Kidney glomerular epithelial cell (primary cell): Measurements from ENCODE around the gene DEPDC4.
"Not testable (repeated sequence)": the region's sequence is repeated elsewhere in the genome, so short reads cannot be mapped to it uniquely, and the experiment has no call there.

Experiments
- DNase-seq: peaks from one replicate; lab custom pipeline; 2025; lab: John Stamatoyannopoulos, UW

DEPDC4 gene

DNA sequence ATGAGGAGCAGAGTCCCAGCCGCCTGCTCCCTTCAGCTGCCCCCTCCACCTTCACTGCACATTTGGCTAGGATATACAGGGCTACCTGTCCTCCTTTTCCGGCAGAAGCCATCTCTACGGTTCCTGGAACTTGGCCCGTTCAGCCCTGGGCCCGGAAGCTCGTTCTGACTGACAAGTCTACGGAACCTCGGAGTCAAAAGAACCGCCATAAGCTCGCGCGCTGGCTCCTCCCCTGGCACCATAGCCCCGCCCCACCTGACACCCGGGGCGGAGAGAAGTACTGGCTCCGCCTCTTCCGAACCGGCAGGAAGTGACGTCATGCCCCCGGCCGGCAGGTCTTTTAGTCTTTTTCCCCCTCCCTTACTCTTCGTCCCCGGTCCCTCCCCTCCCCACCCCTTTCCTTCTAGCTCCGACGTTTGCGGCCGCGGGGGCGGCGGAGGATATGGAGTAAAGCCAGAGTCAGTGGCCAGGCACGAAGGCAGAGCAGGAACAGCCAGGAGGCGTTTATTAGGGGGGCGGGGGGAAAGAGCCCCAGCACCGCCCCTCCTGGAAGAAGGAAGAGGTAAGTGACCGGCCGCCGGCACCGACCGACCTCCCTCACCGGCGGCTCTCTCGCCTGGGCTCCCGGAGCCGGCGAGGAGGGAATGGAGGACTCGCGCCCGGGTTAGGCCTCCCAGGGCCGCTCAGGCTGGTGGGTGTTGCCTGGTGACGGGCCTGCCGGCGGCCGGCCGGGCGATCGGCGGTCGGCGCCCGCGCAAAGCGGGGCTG, at the start of gene DEPDC4, which contains the start of gene SCYL2:
Gene DEPDC4, minus strand, starts transcription at position 245 of the 768 bp plus-strand sequence. Its CDS starts 3 bp downstream, at position 242.
Gene SCYL2, plus strand, starts transcription at position 343 of the 768 bp plus-strand sequence. CDS start 15,794 bp downstream, outside the sequence.
- DNase-seq: peak; percentile 97

DNA sequence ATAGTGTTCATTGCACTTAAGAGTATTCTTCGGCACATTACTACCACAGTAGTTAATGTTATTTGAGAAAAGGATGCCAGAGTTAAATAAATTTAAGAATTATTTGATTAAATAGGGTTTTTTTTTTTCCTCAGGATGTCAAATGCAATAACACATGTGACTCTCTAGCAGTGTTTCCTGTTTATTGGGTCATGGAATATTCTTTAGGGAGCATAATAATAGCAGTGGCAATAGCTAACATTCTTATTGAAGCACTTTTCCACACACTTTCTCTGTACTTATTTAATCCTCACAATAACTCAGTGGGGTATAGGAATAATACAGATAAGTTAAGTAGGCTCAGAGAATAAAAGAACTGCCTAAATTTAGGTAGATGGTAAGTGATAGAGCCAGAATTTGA, 44.4 kb upstream of the DEPDC4 start:
- no peak for DNase-seq

DNA sequence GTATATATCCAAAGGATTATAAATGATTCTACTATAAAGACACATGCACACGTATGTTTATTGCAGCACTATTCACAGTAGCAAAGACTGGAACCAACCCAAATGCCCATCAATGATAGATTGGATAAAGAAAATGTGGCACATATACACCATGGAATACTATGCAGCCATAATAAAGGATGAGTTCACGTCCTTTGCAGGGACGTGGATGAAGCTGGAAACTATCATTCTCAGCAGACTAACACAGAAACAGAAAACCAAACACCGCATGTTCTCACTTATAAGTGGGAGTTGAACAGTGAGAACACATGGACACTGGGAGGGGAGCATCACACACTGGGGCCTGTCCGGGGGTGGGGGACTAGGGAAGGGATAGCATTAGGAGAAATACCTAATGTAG, 41.3 kb upstream of the DEPDC4 start:
- DNase-seq: not testable (repeated sequence)

DNA sequence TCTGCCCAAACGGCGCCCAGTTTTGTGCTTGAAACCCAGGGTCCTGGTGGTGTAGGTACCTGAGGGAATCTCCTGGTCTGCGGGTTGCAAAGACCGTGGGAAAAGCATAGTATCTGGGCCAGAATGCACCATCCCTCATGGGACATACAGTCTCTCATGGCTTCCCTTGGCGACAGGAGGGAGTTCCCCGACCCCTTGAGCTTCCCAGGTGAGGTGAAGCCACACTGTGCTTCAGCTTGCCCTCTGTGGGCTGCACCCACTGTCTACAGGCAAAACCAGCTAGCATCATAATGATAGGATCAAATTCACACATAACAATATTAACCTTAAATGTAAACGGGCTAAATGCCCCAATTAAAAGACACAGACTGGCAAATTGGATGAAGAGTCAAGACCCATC, 37.5 kb upstream of the DEPDC4 start:
- DNase-seq: not testable (repeated sequence)

DNA sequence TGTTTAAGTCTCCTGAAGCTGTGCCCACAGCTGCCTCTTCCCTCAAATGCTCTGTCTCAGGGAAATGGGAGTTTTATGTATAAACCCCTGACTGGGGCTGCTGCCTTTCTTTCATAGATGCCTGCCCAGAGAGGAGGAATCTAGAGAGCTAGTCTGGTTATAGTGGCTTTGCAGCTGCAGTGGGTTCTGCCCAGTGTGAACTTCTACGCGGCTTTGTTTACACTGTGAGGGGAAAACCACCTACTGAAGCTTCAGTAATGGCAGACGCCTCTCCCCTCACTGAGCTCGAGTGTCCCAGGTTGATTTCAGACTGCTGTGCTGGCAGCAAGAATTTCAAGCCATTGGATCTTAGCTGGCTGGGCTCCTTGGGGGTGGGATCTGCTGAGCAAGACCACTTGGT, 37.0 kb upstream of the DEPDC4 start:
- no peak for DNase-seq

DNA sequence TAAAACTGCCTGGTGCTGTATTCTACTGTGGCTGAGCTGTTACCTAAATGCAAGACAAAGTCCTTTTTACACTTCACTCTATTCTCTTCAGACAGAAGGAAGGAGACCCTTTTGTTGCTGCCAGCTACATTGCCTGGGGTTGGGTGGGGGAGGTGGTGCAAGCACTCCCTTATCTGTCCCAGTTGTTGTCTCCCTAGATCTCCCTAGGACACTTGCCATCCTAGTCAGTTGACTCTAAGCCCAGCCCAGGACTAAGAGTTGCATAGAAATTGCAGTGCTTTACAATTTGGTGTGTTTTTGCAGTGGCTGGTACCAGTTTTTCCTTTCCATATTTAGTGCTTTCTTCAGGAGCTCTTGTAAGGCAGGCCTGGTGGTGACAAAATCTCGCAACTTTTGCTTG, 35.2 kb upstream of the DEPDC4 start:
- DNase-seq: no peak

DNA sequence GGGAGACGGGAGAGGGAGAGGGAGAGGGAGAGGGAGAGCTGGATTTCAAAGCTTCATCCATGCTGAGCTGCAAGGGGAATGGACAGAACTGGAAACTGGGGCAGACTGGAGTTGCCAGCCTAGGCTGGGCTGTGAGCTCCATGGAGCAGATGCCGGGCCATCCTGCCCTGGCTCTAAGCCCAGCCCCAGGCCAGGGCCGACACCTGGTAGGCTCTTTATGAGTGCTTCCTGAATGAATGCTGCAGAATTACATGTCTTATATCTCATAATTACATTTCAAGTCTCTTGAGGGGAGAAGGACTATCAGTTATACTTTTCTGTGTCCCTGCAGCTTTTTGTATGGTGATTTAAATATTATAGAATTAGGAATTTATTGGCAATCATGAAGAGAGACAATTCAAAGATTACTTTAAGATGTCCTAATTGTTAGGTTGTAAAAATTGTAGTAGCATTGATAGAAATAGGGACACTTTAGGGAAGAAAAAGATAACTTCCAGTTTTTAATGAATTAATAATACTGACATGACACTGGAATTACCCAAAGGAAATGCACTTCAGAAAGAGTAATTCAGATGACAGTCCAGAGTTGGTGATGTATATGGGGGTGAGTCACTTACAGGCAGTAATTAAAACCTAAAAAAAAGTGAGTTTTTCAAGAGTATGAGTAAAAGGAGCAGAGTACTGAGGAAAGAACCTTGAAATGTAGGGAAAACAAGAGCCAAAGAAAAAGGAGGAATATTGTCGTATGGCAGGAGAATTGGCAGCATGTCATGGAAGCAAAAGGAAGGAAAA, 29.1 kb upstream of the DEPDC4 start:
- DNase-seq: peak; percentile 2

DNA sequence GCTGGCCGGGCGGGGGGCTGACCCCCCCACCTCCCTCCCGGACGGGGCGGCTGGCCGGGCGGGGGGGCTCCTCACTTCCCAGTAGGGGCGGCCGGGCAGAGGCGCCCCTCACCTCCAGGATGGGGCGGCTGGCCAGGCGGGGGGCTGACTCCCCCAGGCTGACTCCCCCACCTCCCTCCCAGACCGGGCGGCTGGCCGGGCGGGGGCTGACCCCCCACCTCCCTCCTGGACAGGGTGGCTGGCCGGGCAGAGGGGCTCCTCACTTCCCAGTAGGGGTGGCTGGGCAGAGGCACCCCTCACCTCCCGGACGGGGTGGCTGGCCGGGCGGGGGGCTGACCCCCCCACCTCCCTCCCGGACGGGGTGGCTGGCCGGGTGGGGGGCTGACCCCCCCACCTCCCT, 27.5 kb upstream of the DEPDC4 start:
- not testable (repeated sequence) for DNase-seq

DNA sequence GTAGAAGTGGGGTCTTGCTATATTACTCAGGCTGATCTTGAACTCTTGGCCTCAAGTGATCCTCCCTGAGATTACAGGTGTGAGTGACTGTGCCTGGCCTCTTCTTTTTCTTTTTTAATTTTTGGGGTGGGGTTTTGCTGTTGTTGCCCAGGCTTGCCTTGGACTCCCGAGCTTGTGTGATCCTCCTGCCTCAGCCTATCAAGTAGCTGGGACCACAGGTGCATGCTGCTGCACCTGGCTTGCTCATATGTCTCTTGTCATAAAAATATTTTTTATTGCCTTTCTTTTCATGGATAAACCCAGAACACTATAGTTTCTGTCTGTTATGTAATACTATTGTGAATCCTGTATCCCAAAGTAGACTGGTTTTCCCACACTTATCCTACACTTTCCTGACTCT, 26.1 kb upstream of the DEPDC4 start:
- no peak for DNase-seq

DNA sequence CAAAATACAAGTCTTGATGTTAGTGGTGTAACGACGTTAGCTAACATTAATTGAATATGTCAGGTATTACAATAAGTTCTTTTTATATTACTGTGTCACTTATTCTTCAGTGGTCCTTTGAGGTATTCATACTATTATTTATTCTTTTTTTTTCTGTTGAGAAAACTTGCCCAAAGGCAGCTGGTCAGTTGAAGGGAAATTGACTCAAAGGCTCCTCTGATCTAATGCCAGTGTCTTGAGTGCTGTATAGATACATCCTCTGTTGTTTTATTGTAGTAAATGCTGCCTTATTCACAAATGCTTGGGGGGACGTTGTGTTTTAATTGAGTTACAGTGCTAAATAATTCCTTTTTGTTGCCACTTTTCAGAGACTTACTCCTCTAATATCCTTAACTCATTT, 23.1 kb upstream of the DEPDC4 start:
- no peak for DNase-seq

DNA sequence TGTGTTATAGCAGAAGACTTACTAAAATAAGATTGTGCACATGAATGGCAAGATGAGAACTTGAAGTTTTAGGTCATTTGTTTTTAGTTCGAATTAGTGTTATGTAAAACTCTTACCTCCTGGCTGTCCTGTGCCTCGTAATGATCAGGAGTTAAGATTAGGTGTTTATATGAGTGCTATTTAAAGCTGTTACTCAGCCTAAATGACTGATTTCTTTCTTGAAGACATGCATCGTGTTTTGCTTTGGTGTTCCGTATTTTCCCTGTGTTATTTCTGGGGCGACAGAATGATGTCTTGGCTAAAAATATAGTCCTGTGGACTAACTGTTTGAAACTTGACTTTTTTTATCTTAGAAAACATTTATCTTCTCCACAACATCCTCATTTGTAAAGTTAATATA, 22.2 kb upstream of the DEPDC4 start:
- DNase-seq: no peak

DNA sequence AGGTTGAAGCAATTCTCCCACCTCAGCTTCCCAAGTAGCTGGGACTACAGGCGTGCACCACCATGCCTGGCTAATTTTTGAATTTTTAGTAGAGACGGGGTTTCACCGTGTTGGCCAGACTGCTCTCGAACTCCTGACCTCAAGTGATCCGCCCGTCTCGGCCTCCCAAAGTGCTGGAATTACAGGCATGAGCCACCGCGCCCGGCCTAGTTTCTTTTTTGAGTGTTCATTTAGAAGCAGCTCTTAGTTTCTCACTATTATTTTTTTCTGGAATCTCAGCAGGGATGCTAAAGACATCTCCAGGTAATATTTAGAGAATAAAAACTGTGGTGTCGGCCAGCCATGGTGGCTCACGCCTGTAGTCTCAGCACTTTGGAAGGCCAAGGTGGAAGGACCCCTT, 17.7 kb upstream of the DEPDC4 start:
- DNase-seq: not testable (repeated sequence)

DNA sequence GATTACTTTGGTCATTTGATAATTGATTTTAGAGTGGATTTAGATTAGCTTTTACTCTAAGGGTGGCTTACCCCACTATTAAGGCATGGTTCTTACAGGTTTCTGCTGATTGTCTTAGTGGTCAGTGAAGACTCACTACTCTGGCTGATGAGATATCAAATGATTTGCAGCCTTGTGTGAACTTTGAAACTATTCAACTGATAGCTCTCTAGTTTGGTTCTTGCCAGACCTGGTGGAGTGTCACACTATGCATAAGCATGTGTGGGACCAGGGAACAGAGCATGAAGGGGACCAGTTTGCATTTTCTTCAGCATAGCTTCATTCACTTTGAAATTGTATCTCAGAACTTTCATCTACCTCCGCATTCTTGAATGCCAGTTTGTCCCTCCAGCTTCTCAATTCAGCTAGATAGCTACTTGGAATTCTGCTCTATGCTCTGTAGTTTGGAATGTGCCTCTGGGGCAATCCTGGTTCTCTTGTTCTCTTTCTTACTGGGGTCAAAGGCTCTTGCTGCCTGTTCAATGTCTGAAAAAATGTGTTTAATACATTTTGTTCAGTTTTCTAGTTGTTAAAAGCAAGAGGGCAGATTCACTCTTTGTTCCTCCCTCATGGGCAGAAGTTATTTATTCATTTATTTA, 12.8 kb upstream of the DEPDC4 start:
- peak; percentile 1 for DNase-seq

DNA sequence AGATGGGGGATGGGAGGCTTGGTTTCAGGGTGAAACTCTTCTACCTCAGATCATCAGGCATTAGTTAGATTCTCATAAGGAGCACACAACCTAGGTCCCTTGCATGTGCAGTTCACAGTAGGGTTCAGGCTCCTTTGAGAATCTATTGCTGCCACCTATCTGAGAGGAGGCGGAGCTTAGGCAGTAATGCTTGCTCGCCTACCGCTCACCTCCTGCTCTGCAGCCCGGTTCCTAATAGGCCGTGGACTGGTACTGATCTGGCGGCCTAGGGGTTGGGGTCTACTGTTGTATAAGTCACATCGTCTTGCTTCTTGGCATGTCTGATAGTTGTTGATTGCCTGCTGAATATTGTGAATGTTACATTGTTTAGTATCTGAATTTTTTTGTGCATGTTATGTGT, 12.3 kb upstream of the DEPDC4 start:
- no peak for DNase-seq

DNA sequence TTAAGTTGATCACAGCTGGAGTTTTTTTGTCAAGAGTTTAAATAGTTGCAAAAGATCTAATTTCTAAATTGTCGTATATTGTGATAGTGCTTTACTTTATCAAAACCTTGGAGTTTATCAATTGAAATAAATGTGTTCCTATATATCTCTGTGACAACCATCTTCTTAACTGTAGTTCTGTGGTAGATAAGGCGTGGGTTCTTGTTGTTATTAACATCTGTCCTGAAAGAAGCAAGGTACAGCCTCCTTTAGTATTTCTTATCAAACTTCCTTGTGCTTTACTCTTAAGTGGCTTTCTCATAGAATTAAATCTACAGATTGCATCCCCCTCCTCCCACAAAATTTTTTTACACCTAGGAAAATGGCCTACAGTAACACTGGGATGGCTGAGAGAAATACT, 7.4 kb upstream of the DEPDC4 start:
- no peak for DNase-seq

DNA sequence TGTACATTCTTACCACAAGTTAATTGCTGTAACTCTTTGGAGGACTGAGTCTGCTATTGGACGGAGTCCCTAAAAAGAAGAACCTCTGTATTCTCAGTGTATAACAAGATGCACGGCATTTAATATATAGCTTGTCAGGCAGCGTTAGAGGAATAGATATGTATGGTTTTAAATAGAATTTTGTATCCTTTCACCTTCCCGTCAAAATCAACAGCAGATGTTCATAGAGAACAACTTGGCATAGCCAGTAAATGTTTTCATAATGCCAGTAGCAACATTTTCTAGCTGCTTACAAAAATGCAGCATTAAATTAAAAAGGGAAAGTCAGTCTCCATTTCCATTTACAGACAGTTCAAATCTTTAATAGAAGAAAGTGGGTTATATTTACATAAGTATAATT, 6.9 kb upstream of the DEPDC4 start:
- DNase-seq: no peak

DNA sequence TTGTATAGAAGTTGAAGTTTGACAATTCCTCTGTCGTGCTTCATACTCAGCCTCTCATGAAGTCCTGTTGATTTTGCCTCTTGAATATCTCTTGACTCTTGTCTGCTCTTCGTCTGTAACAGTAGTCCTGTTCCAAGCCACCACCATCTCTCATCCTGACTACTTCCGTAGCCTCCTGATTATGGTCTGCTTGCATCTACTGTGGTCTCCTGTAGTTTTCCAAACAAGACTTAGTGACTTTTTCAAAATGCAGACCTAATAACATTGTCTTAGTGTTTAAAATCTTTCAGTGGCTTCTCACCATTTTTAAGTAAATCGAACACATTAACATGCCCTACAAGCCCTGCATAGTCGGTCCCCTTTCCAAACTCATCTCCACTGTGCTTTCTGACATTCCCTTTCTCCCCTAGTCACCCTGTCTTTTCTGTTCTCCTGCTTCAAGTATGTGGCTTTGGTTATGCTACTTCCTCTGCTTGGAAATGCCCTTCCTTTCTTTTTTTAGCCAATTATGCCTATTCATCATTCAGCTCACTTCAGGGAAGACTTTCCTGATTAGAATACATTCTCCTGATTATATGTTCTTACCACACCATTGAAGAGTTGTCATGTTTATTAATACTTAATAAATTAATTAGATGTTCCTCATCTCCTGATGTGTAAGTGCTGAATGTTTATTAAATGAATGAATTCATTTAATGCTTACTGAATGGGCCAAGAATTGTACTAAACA, 2.1 kb upstream of the DEPDC4 start:
- no peak for DNase-seq

DNA sequence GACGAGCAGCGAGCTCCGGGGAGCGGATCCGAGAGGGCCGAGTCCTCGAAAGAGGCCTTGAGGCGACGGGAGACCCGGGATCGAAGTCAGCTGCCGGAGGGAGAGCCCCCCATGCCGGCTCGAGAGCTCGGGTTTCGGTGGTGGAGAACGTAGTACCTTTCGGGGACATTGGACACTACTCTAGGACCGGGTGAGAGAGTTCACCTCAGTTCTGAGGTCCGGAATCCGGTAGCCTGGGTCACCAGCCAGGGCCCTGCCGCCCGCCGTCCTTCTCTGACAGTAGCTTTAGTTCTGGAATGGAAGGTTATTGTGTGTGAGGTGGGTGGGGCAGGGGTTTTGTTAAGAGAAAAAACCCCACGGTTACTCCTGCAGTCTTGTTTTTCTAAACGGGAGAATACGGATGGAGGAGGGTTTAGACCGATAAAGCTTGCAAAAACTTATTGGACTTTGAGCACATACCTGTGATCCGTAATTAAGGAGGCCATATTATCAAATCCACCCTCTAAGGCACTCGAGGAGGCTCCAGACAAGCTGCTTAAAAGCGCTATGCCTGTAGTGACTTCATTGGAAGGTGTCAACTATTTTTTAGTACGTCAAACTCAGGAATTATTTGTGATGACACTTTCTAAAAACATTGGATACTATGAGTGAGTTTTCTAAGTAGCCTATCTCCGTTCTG, 863 bp upstream of the DEPDC4 start:
- DNase-seq: peak; percentile 37

DNA sequence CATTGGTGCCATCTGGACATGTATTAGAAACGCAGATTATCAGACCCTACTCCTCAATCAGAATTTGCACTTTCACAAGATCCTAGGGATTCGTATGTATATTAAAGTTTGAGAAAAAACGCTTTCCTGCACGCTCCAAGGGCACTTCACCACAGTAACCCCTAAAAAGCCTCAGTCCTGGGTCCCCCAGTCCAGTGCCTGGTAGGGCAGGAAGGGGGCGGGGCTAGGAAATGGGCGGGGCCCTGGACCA, 369 bp downstream of the DEPDC4 start:
- no peak for DNase-seq

DNA sequence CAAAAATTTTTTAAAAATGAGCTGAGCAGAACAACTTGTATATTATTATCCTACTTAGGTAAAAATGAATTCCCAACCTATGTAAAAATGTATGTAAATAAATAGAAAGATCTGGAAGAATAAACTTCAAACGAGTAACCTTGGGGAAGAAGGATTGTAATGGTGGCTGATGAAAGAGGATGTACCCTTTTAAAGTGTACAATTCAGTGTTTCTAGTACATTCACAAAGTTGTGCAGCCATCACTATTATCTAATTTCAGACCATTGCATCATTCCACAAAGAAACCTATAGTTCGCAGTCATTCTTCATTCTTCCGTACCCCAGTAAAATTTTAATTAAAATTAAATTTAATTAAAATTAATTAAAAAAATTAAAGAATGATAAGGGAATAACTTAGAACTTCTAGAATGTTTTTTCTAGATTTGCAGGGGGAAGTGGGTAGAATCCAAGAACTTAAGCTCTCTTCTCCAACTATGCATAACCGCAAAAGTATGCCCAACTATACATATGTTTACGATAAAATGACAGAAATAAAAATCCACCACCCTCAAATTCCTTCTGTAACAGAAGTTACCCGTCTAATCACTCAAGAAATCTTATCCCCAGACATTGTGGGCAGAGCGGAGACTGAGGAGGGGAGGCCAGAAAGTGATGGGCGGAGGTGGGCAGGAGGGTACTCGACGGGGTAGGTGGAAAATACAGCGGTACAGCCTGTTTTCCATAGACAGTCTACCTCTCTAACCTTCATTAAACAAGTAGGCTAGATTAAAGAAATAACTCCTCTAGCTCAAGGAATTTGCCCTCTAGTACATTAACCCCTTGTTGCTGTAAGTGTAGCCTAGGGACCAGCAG, 921 bp downstream of the DEPDC4 start:
- no peak for DNase-seq

DNA sequence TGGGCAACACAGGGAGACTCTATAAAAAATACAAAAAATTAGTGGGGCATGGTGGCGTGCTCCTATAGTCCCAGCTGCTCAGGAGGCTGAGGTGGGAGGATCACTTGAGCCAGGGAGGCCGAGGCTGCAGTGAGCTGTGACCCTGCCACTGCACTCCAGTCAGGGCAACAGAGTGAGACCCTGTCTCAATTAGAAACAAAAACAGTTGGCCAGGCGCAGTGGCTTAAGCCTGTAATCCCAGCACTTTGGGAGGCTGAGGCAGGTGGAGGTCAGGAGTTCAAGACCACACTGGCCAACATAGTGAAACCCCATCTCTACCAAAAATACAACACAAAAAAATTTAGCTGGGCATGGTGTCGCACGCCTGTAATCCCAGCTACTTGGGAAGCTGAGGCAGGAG, 1.8 kb downstream of the DEPDC4 start:
- not testable (repeated sequence) for DNase-seq
